Nephron progenitor cell (in vitro differentiated cells): Measurements from ENCODE around the gene COL13A1.

Source experiments
- DNase-seq: peaks from one replicate; pipeline ENCODE4 v3.0.0; 2021
- H3K27ac Mint-ChIP-seq: 2 replicates; pipeline ENCODE4 v1.8.0; 2021; ENCODE audit warnings: mild to moderate bottlenecking, moderate library complexity, mixed read lengths
- H3K27me3 Mint-ChIP-seq: 2 replicates; pipeline ENCODE4 v1.8.0; 2021; ENCODE audit warnings: mild to moderate bottlenecking, low read depth, mixed read lengths; ENCODE audit not compliant: poor library complexity
- H3K36me3 Mint-ChIP-seq: 2 replicates; pipeline ENCODE4 v1.8.0; 2021; ENCODE audit warnings: low read depth, mixed read lengths
- H3K4me1 Mint-ChIP-seq: 2 replicates; pipeline ENCODE4 v1.8.0; 2021; ENCODE audit warnings: mixed read lengths
- H3K4me3 Mint-ChIP-seq: 2 replicates; pipeline ENCODE4 v1.8.0; 2021; ENCODE audit warnings: mild to moderate bottlenecking, moderate library complexity, mixed read lengths
- H3K9me3 Mint-ChIP-seq: 2 replicates; pipeline ENCODE4 v1.8.0; 2021; ENCODE audit warnings: mild to moderate bottlenecking, moderate library complexity, mixed read lengths
- TF ChIP-seq, protein P1 (sequence below): fragments of 200-600 bp; sonication (generic); IDR thresholded peaks from 2 replicates; pipeline ENCODE4 v1.5.0; 2021; ENCODE audit warnings: antibody characterized with exemption

Gene COL13A1

DNA sequence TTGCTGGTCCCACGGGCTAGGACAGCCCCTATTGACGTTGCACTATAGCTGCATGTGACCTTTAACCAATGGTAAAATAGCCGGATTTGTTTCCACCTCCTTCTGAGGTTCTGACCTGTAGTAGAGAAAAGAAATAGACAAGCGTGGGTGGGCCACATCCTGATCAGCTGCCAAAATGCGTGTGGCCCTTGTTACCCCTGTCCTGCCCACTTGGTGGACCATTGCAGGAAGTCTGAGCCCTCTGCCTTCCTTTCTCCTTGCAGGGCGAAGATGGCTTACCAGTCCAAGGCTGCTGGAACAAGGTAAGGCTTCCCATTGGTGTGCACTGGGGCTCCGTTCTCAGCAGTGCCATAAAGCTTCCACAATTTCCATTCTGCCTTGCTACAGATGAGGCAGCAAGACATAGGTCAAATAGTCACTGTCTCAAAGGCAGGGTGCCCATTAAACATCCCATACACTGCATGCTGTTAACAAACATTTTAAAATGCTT is 155.1 kb downstream of the COL13A1 start:
- H3K4me1 Mint-ChIP-seq, result peaks cover 26% of the 10 kb centered on the region
- DNase-seq, result no peak
- H3K4me3 Mint-ChIP-seq, result no peak overlapping the region
- TF ChIP-seq, protein P1, sequence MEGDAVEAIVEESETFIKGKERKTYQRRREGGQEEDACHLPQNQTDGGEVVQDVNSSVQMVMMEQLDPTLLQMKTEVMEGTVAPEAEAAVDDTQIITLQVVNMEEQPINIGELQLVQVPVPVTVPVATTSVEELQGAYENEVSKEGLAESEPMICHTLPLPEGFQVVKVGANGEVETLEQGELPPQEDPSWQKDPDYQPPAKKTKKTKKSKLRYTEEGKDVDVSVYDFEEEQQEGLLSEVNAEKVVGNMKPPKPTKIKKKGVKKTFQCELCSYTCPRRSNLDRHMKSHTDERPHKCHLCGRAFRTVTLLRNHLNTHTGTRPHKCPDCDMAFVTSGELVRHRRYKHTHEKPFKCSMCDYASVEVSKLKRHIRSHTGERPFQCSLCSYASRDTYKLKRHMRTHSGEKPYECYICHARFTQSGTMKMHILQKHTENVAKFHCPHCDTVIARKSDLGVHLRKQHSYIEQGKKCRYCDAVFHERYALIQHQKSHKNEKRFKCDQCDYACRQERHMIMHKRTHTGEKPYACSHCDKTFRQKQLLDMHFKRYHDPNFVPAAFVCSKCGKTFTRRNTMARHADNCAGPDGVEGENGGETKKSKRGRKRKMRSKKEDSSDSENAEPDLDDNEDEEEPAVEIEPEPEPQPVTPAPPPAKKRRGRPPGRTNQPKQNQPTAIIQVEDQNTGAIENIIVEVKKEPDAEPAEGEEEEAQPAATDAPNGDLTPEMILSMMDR, result no peak
- H3K9me3 Mint-ChIP-seq, result peaks cover 9% of the 10 kb centered on the region
- peaks cover 4% of the 10 kb centered on the region for H3K27me3 Mint-ChIP-seq
- H3K36me3 Mint-ChIP-seq, result peaks cover 24% of the 10 kb centered on the region
- no peak overlapping the region for H3K27ac Mint-ChIP-seq

DNA sequence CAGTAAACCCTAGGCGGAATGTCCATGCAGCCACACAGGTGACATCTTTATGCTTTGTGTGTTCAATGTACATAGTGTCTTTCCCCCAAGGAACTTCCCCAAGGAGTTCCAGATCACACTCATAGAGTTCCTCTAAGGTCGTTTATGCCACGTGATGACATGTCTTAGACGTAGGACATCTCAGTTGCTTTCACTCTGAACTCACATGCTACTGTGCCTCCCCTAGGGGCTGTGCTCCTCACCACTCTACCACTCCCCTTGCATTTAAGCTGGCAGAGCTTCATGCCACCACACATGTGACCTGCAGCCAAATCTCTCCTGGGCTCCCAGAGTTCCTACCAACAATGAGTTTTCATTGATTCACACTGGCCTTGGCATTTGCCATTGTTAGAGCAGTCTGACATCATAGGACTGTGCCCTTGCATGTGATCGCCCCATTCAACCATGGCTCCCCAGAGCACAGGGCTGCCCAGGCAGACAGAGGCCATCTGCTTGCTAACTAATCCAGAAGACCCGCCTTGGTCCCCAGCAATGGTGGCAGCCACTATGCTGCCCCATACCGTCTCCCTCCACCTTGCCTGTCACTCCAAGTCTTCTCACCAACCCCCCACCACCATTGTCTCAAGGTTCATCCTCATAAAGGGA is 155.7 kb downstream of the COL13A1 start:
- Mint-ChIP-seq H3K4me3 (no peak overlapping the region), H3K36me3 (peaks cover 24% of the 10 kb centered on the region), H3K4me1 (peaks cover 29% of the 10 kb centered on the region), H3K9me3 (peaks cover 9% of the 10 kb centered on the region), H3K27ac (no peak overlapping the region), H3K27me3 (peaks cover 4% of the 10 kb centered on the region)
- TF ChIP-seq, protein P1, result no peak
- DNase-seq, result no peak

DNA sequence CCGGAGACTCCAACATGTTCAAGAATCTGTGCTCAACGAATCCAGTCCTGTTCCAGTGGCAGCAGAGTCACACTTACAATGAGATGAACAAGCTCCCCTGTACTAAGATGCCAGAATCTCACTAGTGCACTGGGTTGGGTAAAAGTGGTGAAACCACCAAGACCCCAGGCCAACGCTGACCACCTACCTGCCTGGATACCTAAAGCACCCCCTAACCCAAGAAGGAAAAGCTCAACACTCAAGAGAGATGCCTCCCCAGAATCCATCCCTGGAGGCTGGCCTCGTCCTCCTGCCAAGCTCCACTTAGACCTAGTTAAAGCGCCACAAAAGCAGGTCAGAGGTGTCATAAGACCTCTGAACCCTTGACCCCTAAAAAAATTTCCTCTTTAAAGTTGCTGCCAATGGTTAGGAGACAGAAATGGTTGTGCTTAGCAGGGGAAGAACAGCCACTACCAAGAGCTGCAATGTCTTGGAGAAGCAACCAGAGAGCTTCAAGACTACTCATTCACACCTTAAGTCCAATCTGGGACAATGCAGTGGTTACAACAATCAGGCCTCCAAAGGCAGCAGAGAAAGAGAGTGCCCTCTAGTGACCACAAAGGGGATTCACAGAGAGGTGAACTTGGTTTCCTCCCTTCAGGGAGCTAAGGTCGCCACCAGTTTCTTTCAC is 156.3 kb downstream of the COL13A1 start:
- peaks cover 9% of the 10 kb centered on the region for H3K9me3 Mint-ChIP-seq
- H3K36me3 Mint-ChIP-seq, result peaks cover 24% of the 10 kb centered on the region
- no peak overlapping the region for H3K27ac Mint-ChIP-seq
- peaks cover 28% of the 10 kb centered on the region for H3K4me1 Mint-ChIP-seq
- no peak overlapping the region for H3K4me3 Mint-ChIP-seq
- H3K27me3 Mint-ChIP-seq, result peaks cover 4% of the 10 kb centered on the region
- no peak for DNase-seq
- TF ChIP-seq, protein P1, result peak; percentile 58

DNA sequence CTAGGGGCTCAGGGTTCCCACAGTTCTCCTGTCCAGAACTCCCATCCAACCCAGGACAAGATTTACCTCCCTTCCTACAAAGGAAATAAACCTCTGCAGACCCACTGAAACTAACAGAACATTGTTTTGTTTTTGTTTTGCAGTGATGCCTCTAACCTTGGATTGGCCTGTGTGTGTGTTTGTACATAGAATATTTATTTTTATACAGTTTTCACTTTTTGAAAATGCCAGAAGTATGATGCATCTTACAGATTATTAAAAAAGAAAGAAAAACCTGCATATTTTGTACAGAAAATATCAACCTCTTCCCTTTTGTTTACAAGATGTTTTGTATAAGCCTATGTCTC is 156.8 kb downstream of the COL13A1 start:
- peaks cover 28% of the 10 kb centered on the region for H3K4me1 Mint-ChIP-seq
- peaks cover 4% of the 10 kb centered on the region for H3K27me3 Mint-ChIP-seq
- H3K36me3 Mint-ChIP-seq, result peaks cover 24% of the 10 kb centered on the region
- DNase-seq, result no peak
- TF ChIP-seq, protein P1, result no peak
- H3K27ac Mint-ChIP-seq, result no peak overlapping the region
- H3K4me3 Mint-ChIP-seq, result no peak overlapping the region
- peaks cover 9% of the 10 kb centered on the region for H3K9me3 Mint-ChIP-seq

DNA sequence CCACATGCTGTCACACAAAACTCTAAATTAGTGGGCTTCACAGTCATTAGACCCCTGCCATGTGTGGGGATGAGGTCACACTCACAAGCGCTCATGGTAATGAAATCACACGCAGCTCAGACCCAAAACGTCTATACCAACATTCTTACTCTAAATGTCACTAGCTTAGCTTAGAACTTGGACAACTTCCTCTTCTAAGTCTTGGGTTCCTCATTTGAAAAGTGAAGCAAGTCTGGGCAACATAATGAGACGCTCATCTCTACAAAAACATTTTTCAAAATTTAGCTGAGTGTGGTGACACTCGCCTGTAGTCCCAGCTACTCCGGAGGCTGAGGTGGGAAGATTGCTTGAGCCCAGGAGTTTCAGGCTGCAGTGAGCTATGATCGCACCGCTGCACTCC is 158.2 kb downstream of the COL13A1 start:
- no peak for DNase-seq
- H3K36me3 Mint-ChIP-seq, result peaks cover 24% of the 10 kb centered on the region
- TF ChIP-seq, protein P1, result no peak
- H3K27me3 Mint-ChIP-seq, result peaks cover 4% of the 10 kb centered on the region
- no peak overlapping the region for H3K27ac Mint-ChIP-seq
- H3K4me1 Mint-ChIP-seq, result peaks cover 27% of the 10 kb centered on the region
- peaks cover 9% of the 10 kb centered on the region for H3K9me3 Mint-ChIP-seq
- H3K4me3 Mint-ChIP-seq, result no peak overlapping the region

DNA sequence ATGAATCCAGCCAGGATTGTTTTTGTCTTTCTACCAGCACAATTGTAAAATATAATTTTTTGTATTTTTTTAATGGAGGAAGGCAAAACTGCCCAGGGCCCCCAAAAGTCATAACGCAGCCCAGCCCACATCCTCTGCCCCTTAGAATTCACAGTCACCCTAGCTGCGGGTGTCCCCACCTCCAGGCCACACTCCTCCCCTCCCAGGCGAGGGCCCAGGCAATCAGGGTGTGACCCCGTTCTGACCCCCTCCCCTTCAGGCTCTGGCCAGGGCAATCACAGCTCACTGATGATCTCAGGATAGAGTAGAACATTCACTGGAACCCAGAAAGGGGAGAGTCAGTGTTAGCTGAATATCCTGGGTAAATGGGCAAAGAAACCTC is 158.9 kb downstream of the COL13A1 start:
- Mint-ChIP-seq H3K27ac (no peak overlapping the region), H3K36me3 (peaks cover 24% of the 10 kb centered on the region), H3K4me3 (no peak overlapping the region), H3K9me3 (peaks cover 9% of the 10 kb centered on the region), H3K27me3 (peaks cover 4% of the 10 kb centered on the region), H3K4me1 (peaks cover 27% of the 10 kb centered on the region)
- no peak for DNase-seq
- TF ChIP-seq, protein P1, result no peak
